IMR-90 (cell line): ENCODE results near the gene STAG2. TPM values are rescaled to one million over a fixed set of nuclear protein-coding genes. Genes with fewer than 3 reads are reported as not detected.

Source experiments
- ATAC-seq: fragments of 200-7000 bp; cut with Tn5 transposase; 2 replicates; pipeline ENCODE4 v1.9.1; 2020; ENCODE audit warnings: low read depth, mild to moderate bottlenecking, moderate library complexity
- BruUV-seq: library from RNA; stranded (reverse); fragments of 400-500 nt; replicated peaks from 2 replicates; lab custom pipeline; 2021; lab: Mats Ljungman, UMichigan
- CTCF ChIA-PET: fragments of 300-600 bp; formaldehyde crosslinking; extraction: SDS; loops from one replicate; lab custom pipeline; 2021; ENCODE audit warnings: antibody characterized with exemption; lab: Yijun Ruan, JAX
- POLR2A ChIA-PET: fragments of 300-600 bp; sonication (Branson Sonifier 250); formaldehyde crosslinking; loops from one replicate; lab custom pipeline; 2022; ENCODE audit warnings: antibody characterized with exemption; ENCODE audit not compliant: unreplicated experiment; lab: Charles Lee
- DNase-seq: peaks from one replicate; pipeline ENCODE4 v3.0.0; 2013
- H2AFZ ChIP-seq: replicated peaks from 2 replicates; pipeline ENCODE3; 2013; ENCODE audit warnings: low read length, mild to moderate bottlenecking; ENCODE audit not compliant: poor library complexity
- H2AK5ac ChIP-seq: 2 replicates; pipeline ENCODE4 v1.6.1; 2013; ENCODE audit warnings: low read depth, low read length, inconsistent platforms
- H2AK9ac ChIP-seq: replicated peaks from 2 replicates; pipeline ENCODE3; 2013; ENCODE audit warnings: mild to moderate bottlenecking, low read depth, low read length, moderate library complexity; ENCODE audit not compliant: poor library complexity
- H2BK120ac ChIP-seq: 2 replicates; pipeline ENCODE4 v1.6.1; 2013; ENCODE audit warnings: low read depth, low read length, inconsistent platforms
- H2BK15ac ChIP-seq: 3 replicates; pipeline ENCODE4 v1.6.1; 2013; ENCODE audit warnings: low read depth, low read length, inconsistent platforms
- H2BK20ac ChIP-seq: 2 replicates; pipeline ENCODE4 v1.6.1; 2013; ENCODE audit warnings: low read depth, mild to moderate bottlenecking, inconsistent platforms, low read length, moderate library complexity
- H2BK5ac ChIP-seq: 2 replicates; pipeline ENCODE4 v1.6.1; 2013; ENCODE audit warnings: mild to moderate bottlenecking, low read depth, low read length, inconsistent platforms; ENCODE audit not compliant: poor library complexity, severe bottlenecking
- H3K14ac ChIP-seq: replicated peaks from 2 replicates; pipeline ENCODE4 v1.6.1; 2013; ENCODE audit warnings: low read depth, low read length, inconsistent platforms
- H3K18ac ChIP-seq: 2 replicates; pipeline ENCODE4 v1.6.1; 2013; ENCODE audit warnings: low read depth, low read length, control low read depth
- H3K23ac ChIP-seq: 2 replicates; pipeline ENCODE4 v1.6.1; 2013; ENCODE audit warnings: low read depth, low read length, inconsistent platforms
- H3K27ac ChIP-seq: 2 replicates; pipeline ENCODE4 v1.5.1; 2013; ENCODE audit warnings: mild to moderate bottlenecking, control low read depth, low read length; ENCODE audit not compliant: insufficient read depth
- H3K27me3 ChIP-seq: 2 replicates; pipeline ENCODE4 v1.6.1; 2013; ENCODE audit warnings: low read length; ENCODE audit not compliant: control insufficient read depth, insufficient read depth
- H3K36me3 ChIP-seq: 2 replicates; pipeline ENCODE4 v1.6.1; 2013; ENCODE audit warnings: low read length, mixed read lengths; ENCODE audit not compliant: control insufficient read depth, insufficient read depth
- H3K4ac ChIP-seq: 2 replicates; pipeline ENCODE4 v1.6.1; 2013; ENCODE audit warnings: low read depth, low read length, inconsistent platforms
- H3K4me1 ChIP-seq: 2 replicates; pipeline ENCODE4 v1.6.1; 2013; ENCODE audit warnings: low read length, mixed read lengths; ENCODE audit not compliant: control insufficient read depth, insufficient read depth
- H3K4me2 ChIP-seq: 2 replicates; pipeline ENCODE4 v1.6.1; 2013; ENCODE audit warnings: low read depth, mild to moderate bottlenecking, control low read depth, low read length, moderate library complexity
- H3K4me3 ChIP-seq: 2 replicates; pipeline ENCODE4 v1.5.1; 2013; ENCODE audit warnings: low read depth, mild to moderate bottlenecking, control low read depth, low read length, moderate library complexity; ENCODE audit not compliant: insufficient read depth
- H3K56ac ChIP-seq: 2 replicates; pipeline ENCODE4 v1.6.1; 2013; ENCODE audit warnings: low read length, inconsistent platforms; ENCODE audit not compliant: insufficient read depth; ENCODE audit errors: extremely low read depth
- H3K79me1 ChIP-seq, 2 experiments: 2 replicates each; pipeline ENCODE4 v1.6.1; 2013; ENCODE audit warnings: low read length in 2 of 2, inconsistent platforms in 1 of 2, low read depth in 1 of 2
- H3K9ac ChIP-seq: 2 replicates; pipeline ENCODE4 v1.6.1; 2013; ENCODE audit warnings: low read depth, low read length, control low read depth
- H3K9me1 ChIP-seq: 2 replicates; pipeline ENCODE4 v1.6.1; 2013; ENCODE audit warnings: low read length, inconsistent platforms; ENCODE audit not compliant: insufficient read depth
- H3K9me3 ChIP-seq: 2 replicates; pipeline ENCODE4 v1.6.1; 2013; ENCODE audit warnings: low read length; ENCODE audit not compliant: control insufficient read depth, insufficient read depth
- H4K20me1 ChIP-seq: 2 replicates; pipeline ENCODE4 v1.6.1; 2013; ENCODE audit warnings: low read length, inconsistent platforms; ENCODE audit not compliant: insufficient read depth
- H4K5ac ChIP-seq: 2 replicates; pipeline ENCODE4 v1.6.1; 2013; ENCODE audit warnings: mild to moderate bottlenecking, low read depth, low read length, control low read depth
- H4K8ac ChIP-seq, 2 experiments: 2 replicates each; pipeline ENCODE4 v1.6.1; 2013; ENCODE audit warnings: low read depth in 2 of 2, low read length in 2 of 2, control low read depth in 1 of 2, inconsistent platforms in 1 of 2
- H4K91ac ChIP-seq: 2 replicates; pipeline ENCODE4 v1.6.1; 2013; ENCODE audit warnings: low read depth, low read length, inconsistent platforms; ENCODE audit not compliant: insufficient read depth
- FOS ChIP-seq: fragments of 150-350 bp; IDR thresholded peaks from 2 replicates; pipeline ENCODE4 v1.6.1; 2016; ENCODE audit warnings: low read depth, low read length
- MXI1 ChIP-seq: IDR thresholded peaks from 2 replicates; pipeline ENCODE4 v1.6.1; 2012; ENCODE audit warnings: low read depth, mild to moderate bottlenecking, low read length, moderate library complexity, borderline replicate concordance
- POLR2A ChIP-seq: IDR thresholded peaks from 2 replicates; pipeline ENCODE4 v1.6.1; 2012; ENCODE audit warnings: mild to moderate bottlenecking, low read depth, low read length
- WGBS, 2 experiments: methylation state at CpG; one replicate each; pipeline versions ENCODE4 v1.1.5 to v1.1.7; 2013; ENCODE audit warnings: missing lambda C conversion rate in 2 of 2; ENCODE audit not compliant: insufficient read length in 1 of 2; ENCODE audit errors: extremely low coverage in 2 of 2; 5-methylcytosine and 5-hydroxymethylcytosine counted together
- dilution Hi-C: fragments of 300-500 bp; cut with HindIII; formaldehyde crosslinking; loops from one replicate; pipeline ENCODE4 v1.14.3; 2018; ENCODE audit warnings: low sequenced_read_pairs; ENCODE audit not compliant: unreplicated experiment
- in situ Hi-C: fragments of 300-500 bp; cut with MboI; formaldehyde crosslinking; loops from 3 replicates; pipeline ENCODE4 v1.14.3; 2019; ENCODE audit warnings: low sequenced_read_pairs, inconsistent platforms, mixed read lengths
- intact Hi-C: fragments of 100-400 bp; cut with micrococcal nuclease; formaldehyde crosslinking; loops from 2 replicates; pipeline ENCODE4 v1.10.0; 2022
- polyA plus RNA-seq, 3 experiments: library from polyadenylated mRNA; depleted of rRNA; stranded (reverse); fragments of >200 nt; gene quantifications; 2 replicates each; pipeline ENCODE4 v1.2.3, GENCODE V29; 2012; ENCODE audit warnings: low replicate concordance in 1 of 3
- total RNA-seq: library from RNA; depleted of rRNA; stranded (reverse); fragments of >200 nt; gene quantifications from 2 replicates; pipeline ENCODE4 v1.2.3, GENCODE V29; 2012

STAG2 gene
- total and polyA plus RNA-seq, 2 of the 4 experiments (the other 2 are of a cell fraction) = 19.6 to 71.2 TPM

GRCh38 chrX:123920105-123920785 is 41.3 kb upstream of the STAG2 start:
- intact Hi-C loops (no loop called here), in situ Hi-C loops (no loop called here), dilution Hi-C loops (no loop called here)
- no peak overlapping the region for H2BK15ac ChIP-seq
- H3K27me3 ChIP-seq = no peaks in the 10 kb centered on the region
- CTCF ChIA-PET = no interaction called here
- H3K56ac ChIP-seq = no peak overlapping the region
- H2BK5ac ChIP-seq = no peak overlapping the region
- no peak overlapping the region for H4K5ac ChIP-seq
- no peak overlapping the region for H2BK120ac ChIP-seq
- no peak overlapping the region for H3K27ac ChIP-seq
- no peak overlapping the region for H2AFZ ChIP-seq
- no peak overlapping the region for H4K91ac ChIP-seq
- H3K18ac ChIP-seq = no peak overlapping the region; the same call in 1 of the 2 replicates
- no peak overlapping the region for H2BK20ac ChIP-seq
- ATAC-seq = peak; percentile 81
- H3K23ac ChIP-seq = no peak overlapping the region
- peak; percentile 84 for DNase-seq
- H3K9me3 ChIP-seq = no peaks in the 10 kb centered on the region
- no peak overlapping the region for H3K4me2 ChIP-seq
- WGBS, 2 experiments = no CpG with 5 or more reads among the region's 1 CpG
- no peak overlapping the region for H3K4me3 ChIP-seq
- H2AK9ac ChIP-seq = no peak overlapping the region
- no peak overlapping the region for H4K8ac ChIP-seq
- no peak for TF ChIP-seq MXI1
- peak; percentile 87 for TF ChIP-seq FOS
- no peak for TF ChIP-seq POLR2A
- H3K79me1 ChIP-seq = no peaks in the 10 kb centered on the region
- no TSS peak for BruUV-seq
- H3K9me1 ChIP-seq = no peaks in the 10 kb centered on the region
- H3K9ac ChIP-seq = no peak overlapping the region
- no peaks in the 10 kb centered on the region for H4K20me1 ChIP-seq
- H3K14ac ChIP-seq = no peak overlapping the region
- H3K36me3 ChIP-seq = no peaks in the 10 kb centered on the region
- H3K4ac ChIP-seq = no peak overlapping the region
- H2AK5ac ChIP-seq = no peak overlapping the region
- H3K4me1 ChIP-seq = no peaks in the 10 kb centered on the region
- POLR2A ChIA-PET = no interaction called here
